A204.1 (cell line): ENCODE data around the gene TCHP.

Experiments used
- FAIRE-seq: peaks from 2 replicates; lab custom pipeline; 2012; peaks lifted over from hg19 to GRCh38; lab: Jason Lieb, UNC

TCHP gene

DNA sequence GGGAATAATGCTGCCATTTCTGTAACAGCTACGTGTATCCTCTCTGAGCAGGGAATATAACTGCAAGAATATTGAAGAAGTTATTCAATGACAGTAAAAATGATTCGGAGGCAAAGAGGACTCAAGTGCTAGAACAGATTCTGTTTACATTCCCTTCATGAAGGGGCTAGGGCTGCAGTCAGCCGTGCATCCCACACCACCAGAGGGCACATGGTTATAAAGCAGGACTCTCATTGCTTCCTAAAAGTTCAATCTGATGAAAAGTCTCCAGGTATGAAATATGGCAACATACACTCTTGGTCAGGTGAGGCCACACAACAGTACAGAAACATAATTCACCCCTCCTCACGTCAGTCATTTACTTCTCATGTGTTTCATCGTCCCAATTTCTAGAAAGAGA is 34.0 kb downstream of the TCHP start:
- FAIRE-seq = no peak

DNA sequence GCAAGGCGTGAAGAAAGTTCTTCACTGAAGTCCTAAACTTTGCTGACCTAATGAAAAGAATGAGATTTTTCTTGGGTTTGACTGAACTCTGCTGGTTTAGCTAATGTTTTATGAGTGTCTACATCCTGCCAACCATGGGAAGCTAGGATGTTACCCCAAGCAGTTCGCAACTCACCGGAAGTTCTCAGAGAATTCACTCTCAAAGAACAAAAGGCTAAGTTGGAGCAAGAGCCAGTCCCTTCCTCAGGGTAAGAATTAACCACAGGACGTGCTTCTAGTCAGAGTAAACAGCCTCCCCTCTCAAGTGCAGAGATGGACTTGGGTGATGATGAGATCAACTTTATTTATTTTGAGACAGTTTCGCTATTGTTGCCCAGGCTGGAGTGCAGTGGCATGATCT is 37.3 kb downstream of the TCHP start:
- no peak for FAIRE-seq

DNA sequence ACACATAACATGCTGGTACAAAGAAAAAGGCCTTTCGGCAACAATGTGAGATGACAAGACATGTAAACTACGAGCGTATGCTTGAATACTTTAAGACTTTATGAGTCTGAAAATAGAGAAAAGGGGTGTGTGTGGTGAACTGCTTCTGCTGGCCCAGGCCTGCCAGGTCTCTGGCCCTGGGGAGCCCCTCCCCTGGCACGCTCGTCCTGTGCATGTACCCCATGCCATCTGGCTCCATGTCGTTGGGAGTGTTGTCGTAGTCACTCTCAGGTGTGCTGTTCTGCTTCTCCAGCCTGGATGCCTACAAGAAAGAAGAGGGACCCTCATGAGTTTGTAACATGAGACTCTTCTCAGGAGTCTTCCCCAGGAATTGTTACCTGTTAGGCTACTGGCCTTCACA is 38.9 kb downstream of the TCHP start:
- no peak for FAIRE-seq

DNA sequence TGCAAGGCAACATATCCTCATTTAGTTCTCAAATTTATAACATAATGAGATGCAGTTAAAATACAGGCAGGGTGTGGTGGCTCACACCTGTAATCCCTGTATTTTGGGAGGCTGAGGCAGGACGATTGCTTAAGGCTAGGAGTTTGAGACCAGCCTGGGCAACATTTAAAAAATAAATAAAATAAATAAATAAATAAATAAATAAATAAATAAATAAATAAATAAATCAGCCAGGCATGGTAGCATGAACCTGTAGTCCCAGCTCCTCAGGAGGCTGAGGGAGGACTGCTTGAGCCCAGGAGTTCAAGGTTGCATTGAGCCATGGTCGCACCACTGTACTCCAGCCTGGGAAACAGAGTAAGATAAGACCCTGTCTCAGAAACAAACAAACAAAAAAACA is 39.4 kb downstream of the TCHP start:
- no peak for FAIRE-seq

- FAIRE-seq = no peak
These were observed 40.4 kb downstream of the TCHP start for GRCh38 chr12:109940339-109940923.

GRCh38 chr12:109943811-109944210 is 43.7 kb downstream of the TCHP start:
- FAIRE-seq = no peak

DNA sequence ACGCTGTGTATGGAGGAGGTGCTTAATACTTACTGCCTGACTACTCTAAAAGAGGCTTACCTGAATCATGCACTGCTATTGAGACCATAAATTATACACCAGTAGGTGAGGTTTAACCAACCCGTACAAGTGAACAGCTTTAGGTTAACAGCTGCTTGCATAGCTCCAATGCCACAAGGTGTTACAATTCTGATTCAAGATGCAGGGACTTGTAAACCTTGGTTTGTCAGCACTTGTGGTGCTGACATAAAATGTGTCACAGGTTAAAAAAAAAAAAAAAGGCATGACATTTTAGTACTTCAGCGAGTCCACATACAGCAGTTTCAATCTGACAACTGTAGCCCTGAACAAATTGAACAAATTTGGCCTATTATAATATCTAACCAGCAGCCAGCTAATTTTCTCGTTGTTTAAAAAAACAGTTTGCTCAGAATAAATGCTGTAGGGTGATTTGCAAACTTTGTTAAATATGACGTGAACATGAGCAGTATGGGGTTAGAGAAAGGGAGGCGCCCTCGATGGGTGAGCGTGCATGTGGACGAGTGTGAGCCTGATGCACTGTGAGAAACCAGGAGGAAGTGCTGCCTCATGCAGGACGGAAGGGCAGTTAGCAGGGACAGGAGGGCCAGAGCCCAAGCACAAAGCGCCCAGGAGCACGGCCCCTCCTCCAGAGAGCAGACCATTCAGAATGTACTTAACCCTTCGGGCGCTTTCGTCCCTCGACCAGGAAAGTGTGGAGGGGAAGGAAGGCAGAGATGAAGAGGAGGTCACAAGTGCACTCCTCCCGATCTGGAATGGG is 44.7 kb downstream of the TCHP start:
- FAIRE-seq = no peak

GRCh38 chr12:109946505-109946904 is 46.4 kb downstream of the TCHP start:
- FAIRE-seq = no peak

DNA sequence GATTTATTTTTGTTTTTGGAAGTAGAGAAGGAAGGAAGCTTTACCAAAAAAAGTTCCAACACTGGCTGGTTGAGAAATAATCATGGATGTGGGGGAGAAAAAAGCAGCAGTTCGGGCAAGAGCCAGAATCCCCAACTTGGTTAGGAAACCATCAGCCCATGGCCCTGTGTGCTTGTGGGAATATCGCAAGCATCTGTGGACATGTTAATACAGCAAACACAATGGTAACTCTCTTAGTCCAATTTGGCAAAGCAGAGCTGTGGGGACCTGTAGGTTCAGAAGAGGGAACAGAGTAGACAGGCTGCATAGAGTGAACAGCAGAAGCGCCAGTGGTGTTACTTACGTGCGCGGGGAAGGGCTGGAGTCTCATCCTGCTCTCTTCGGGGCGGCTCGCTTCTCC is 46.8 kb downstream of the TCHP start:
- FAIRE-seq = no peak

GRCh38 chr12:109947521-109947920 is 47.4 kb downstream of the TCHP start:
- FAIRE-seq = no peak

DNA sequence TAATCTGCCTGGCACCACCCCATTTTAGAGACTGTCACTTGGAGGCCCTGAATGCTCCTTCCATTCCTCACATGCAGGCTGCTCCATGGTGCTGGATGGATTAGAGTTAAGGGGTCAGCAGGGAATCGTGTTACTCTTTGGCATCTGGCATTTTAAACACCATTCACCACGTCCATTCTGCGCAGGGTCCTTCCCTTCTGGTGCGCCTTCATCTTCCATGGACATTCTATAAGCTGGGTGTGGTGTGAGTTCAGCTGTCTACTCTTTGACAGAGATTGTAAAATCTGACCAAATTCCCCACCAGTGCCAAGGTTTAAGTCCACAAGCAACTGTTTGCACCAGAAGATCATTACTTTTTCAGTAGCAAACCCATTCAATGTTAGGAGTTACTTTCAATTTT is 48.3 kb downstream of the TCHP start:
- FAIRE-seq = no peak

DNA sequence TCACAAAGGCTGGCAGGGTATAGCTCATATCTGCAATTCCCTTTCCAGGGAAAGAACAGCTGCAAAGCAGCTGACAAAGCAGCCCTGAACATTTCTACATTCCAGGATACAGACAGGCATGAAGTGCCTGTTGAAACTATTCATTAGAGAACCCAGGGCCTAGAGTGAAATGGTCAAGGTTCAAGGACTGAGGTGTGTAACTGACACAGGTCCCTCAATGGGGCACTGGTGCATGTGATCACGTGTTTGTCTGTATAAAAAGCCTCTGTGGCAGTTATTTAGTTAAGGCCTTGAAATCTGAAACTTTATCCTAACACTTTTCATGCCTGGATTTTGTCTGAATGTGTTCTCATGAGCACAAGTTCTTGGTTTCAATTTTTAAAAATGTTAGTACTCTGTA is 49.0 kb downstream of the TCHP start:
- no peak for FAIRE-seq

- no peak for FAIRE-seq
These were observed 50.6 kb downstream of the TCHP start for GRCh38 chr12:109950625-109951024.

DNA sequence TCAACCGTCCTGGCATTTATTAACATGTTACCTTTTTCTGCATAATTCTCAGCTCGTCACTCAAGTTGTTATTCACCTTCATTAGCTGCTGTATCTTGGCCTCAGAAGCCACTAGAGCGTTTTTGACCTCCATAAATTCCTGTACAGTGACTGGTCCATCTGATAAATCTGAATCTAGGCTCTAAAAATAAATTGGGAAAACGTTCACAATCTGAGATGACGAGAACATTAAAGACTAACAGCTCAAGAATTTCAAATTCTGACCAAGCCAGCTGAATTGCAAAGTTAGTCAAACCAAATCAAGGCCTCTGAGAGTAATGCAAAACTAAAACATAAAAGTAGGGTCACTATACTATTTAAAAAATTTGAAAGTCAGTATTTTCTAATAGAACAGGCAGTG is 51.1 kb downstream of the TCHP start:
- FAIRE-seq = no peak

- FAIRE-seq = no peak
These were observed 51.7 kb downstream of the TCHP start for GRCh38 chr12:109951751-109952150.

- FAIRE-seq = no peak
These were observed 52.2 kb downstream of the TCHP start for GRCh38 chr12:109952160-109952858.

GRCh38 chr12:109952873-109953272 is 52.8 kb downstream of the TCHP start:
- FAIRE-seq = no peak

GRCh38 chr12:109953656-109954055 is 53.6 kb downstream of the TCHP start:
- no peak for FAIRE-seq

- no peak for FAIRE-seq
These were observed 58.3 kb downstream of the TCHP start for GRCh38 chr12:109958374-109958773.

DNA sequence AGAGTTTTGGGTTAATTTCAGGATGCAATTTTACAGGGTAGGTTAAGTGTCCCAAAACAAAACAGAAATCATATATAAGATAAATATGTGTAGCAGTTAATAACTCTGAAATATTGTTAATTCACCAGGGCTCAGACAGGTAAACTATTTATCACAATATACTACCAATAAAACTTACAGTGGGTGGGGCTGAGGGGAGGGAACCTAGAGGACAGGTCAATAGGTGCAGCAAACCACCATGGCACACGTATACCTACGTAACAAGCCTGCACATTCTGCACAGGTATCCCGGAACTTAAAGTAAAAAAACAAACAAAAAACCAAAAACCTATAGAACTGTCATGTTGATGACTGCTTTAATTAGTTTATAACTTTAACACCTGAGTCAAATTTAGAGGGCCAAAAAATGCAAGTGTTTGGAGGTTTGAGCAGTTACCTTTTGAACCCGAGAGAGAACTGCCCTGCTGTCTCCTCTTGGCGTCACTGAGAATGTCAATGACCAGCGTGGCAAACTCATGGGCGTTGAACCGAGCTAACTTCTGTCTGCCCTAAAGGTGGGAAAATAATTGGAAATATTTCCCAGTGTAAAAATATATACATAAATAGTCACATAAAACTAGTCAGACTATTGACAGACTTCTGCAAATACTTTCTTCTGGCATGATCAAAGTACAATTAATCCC is 59.5 kb downstream of the TCHP start:
- no peak for FAIRE-seq

DNA sequence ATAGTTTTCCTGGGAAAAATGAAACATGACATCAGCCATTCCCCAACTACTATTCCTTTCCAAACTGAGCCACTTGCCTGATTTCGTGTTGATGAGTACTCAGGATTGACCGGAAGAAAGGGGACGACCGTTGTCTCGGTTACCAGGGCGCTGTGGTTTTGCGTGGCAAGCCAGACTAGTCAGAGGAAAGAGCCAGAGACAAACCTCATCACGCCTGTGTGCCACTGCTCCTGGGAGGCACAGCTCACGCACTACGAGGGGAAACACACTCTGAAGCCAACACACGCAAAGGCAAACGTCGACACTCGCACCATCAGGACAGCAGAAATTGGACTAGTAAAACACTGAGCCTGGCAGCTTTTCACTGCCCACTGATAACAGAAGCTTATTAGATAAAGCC is 61.1 kb downstream of the TCHP start:
- no peak for FAIRE-seq

GRCh38 chr12:109961612-109962011 is 61.5 kb downstream of the TCHP start:
- FAIRE-seq = no peak

- no peak for FAIRE-seq
These were observed 62.3 kb downstream of the TCHP start for GRCh38 chr12:109962398-109962797.
